Ishikawa (cell line): ENCODE results near the gene LTBP3.

Experiments
- CEBPB ChIP-seq: IDR thresholded peaks from 2 replicates; pipeline ENCODE4 v1.6.1; 2012
- CREB1 ChIP-seq: IDR thresholded peaks from 2 replicates; pipeline ENCODE4 v1.6.1; 2012; ENCODE audit warnings: low read depth
- EGR1 ChIP-seq: IDR thresholded peaks from 2 replicates; pipeline ENCODE4 v1.6.1; 2012
- EP300 ChIP-seq: IDR thresholded peaks from 2 replicates; pipeline ENCODE4 v1.6.1; 2012; ENCODE audit warnings: borderline replicate concordance
- FOXM1 ChIP-seq: IDR thresholded peaks from 2 replicates; pipeline ENCODE4 v1.6.1; 2012; ENCODE audit warnings: low read depth, borderline replicate concordance
- MAX ChIP-seq: IDR thresholded peaks from 2 replicates; pipeline ENCODE4 v1.6.1; 2012
- NFIC ChIP-seq: IDR thresholded peaks from 2 replicates; pipeline ENCODE4 v1.6.1; 2012
- RAD21 ChIP-seq: IDR thresholded peaks from 2 replicates; pipeline ENCODE4 v1.6.1; 2012; ENCODE audit warnings: low read depth
- REST ChIP-seq: IDR thresholded peaks from 2 replicates; pipeline ENCODE4 v1.6.1; 2012; ENCODE audit warnings: low read depth, mild to moderate bottlenecking
- TAF1 ChIP-seq: IDR thresholded peaks from 2 replicates; pipeline ENCODE4 v1.6.1; 2012; ENCODE audit warnings: low read depth, mild to moderate bottlenecking
- TCF12 ChIP-seq: IDR thresholded peaks from 2 replicates; pipeline ENCODE4 v1.6.1; 2012; ENCODE audit warnings: low read depth
- TEAD4 ChIP-seq: IDR thresholded peaks from 2 replicates; pipeline ENCODE4 v1.6.1; 2012
- USF1 ChIP-seq: IDR thresholded peaks from 2 replicates; pipeline ENCODE4 v1.6.1; 2012
- YY1 ChIP-seq: IDR thresholded peaks from 2 replicates; pipeline ENCODE4 v1.6.1; 2012; ENCODE audit warnings: low read depth
- ZBTB7A ChIP-seq: IDR thresholded peaks from 2 replicates; pipeline ENCODE4 v1.6.1; 2012; ENCODE audit warnings: low read depth

The LTBP3 gene

DNA sequence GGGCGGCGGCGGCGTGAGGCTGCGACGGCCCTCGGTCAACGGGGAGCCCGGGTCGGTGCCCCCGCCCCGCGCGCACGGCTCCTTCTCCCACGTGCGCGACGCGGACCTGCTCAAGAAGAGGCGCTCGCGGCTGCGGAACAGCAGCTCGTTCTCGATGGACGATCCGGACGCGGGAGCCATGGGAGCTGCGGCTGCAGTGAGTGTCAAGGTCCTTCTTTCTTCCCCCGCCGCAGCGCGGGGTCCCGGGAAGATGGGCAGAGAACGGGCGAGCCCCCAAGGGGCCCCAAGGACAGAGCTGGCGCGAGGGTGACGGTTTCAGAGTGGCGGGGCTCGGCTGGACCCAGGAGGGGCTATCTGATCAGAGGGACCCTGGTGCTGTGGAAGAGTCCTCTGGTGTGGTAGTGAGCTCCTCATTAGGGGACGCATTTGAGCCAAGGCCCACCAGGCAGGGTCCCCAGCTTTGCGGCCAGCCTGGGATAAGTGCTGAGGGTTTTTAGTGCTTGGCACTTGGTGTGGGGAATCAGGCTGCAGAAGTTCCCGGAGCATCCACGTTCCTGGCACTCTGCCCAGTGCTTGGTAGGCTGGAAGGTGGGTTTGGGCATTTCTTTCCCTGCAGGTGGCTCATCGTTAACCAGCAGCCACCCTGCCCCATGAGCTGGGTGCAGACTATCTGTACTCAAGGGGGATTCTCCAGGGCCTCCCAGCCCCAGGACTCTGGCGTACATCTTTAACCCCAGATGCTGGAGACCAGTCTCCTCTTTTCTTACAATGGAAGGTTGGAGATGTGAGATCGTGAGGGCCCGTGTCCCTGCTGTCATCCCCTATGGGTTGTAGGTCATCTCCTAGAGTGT lies 27.5 kb upstream of the LTBP3 start:
- no peak for TF ChIP-seq CREB1
- no peak for TF ChIP-seq TAF1
- TF ChIP-seq TEAD4: no peak
- TF ChIP-seq EGR1: no peak
- no peak for TF ChIP-seq YY1
- no peak for TF ChIP-seq REST

DNA sequence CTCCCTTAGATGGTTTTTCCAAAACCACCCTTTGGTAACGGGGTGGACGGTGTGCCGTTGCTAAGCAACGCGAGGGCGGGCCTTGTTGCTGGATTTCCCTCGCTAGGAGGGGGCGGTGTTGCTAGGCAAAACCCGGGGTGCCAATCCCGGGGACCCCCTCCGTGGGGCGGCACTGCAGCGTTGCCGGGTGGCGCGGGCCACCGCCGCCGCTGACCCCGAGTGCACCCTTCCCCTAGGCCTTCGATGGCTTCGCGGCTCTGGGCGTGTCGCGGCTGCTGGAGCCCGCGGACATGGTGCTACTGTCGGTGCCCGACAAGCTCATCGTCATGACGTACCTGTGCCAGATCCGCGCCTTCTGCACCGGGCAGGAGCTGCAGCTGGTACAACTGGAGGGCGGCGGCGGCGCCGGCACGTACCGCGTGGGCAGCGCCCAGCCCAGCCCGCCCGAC lies 26.6 kb upstream of the LTBP3 start:
- TF ChIP-seq CREB1 (no peak), FOXM1 (no peak), NFIC (no peak), RAD21 (no peak), ZBTB7A (no peak), TEAD4 (no peak), EGR1 (no peak), USF1 (no peak), TAF1 (no peak), YY1 (no peak), TCF12 (no peak), MAX (no peak), EP300 (no peak), CEBPB (no peak), REST (no peak)

DNA sequence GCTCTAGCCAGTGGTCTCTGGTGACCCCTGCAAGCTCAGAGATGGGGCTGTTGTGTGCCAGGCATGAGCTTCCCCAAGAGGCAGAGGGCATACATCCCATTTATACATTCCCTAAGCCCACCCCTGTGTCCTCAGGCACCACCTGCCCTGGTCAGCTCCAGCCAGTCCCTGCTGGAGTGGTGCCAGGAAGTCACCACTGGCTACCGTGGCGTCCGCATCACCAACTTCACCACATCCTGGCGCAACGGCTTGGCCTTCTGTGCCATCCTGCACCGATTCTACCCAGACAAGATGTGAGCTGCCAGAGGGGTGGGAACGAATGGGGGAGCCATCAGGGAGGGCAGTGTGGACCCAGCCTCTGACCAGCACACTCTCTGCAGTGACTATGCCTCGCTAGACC lies 25.9 kb upstream of the LTBP3 start:
- TF ChIP-seq EGR1: no peak

DNA sequence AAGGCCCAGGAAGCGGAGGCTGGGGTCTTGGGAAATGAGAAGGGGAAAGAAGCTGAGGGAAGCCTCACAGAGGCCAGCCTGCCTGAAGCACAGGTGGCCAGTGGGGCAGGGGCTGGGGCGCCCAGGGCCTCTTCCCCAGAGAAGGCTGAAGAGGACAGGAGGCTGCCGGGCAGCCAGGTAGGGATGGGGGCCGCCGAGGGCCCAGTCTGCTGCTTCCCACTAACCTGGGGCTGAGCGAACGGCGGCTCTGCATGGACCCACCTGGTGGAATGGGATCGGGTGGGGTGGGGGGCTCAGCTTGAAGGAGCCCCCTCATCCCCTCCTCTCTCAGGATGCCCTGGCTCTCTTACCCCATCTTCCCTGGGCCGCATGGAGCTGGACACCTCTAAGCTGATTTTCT lies 25.4 kb upstream of the LTBP3 start:
- TF ChIP-seq YY1 (no peak), CEBPB (no peak), NFIC (no peak), RAD21 (no peak), EGR1 (no peak), MAX (no peak), TAF1 (no peak), ZBTB7A (no peak), EP300 (no peak), REST (no peak), USF1 (no peak), TCF12 (no peak), CREB1 (no peak), FOXM1 (no peak), TEAD4 (no peak)
